HCT116 (cell line): ENCODE measurements around the gene GK2. TPM values are rescaled to one million over a fixed set of nuclear protein-coding genes. Genes with fewer than 3 reads are reported as not detected.

Experiments used
- ATAC-seq: fragments of 200-7000 bp; cut with Tn5 transposase; 2 replicates; pipeline ENCODE4 v1.9.1; 2020; ENCODE audit warnings: mild to moderate bottlenecking, moderate library complexity
- BruUV-seq: library from RNA; stranded (reverse); fragments of 400-500 nt; replicated peaks from 2 replicates; lab custom pipeline; 2021; lab: Mats Ljungman, UMichigan
- CTCF ChIA-PET: fragments of 300-600 bp; sonication (Branson Sonifier 250); formaldehyde crosslinking; loops from one replicate; lab custom pipeline; 2021; ENCODE audit warnings: antibody characterized with exemption; lab: Charles Lee
- POLR2A ChIA-PET: fragments of 300-600, 350-600 bp; sonication (Branson Sonifier 250); formaldehyde crosslinking; loops from one replicate; lab custom pipeline; 2021; ENCODE audit warnings: antibody characterized with exemption; lab: Charles Lee
- RAD21 ChIA-PET, 2 experiments: fragments of 300-600 bp; sonication (Branson Sonifier 250); formaldehyde crosslinking; loops; one replicate each; lab custom pipeline; 2023; ENCODE audit warnings: low total read pairs in 2 of 2; ENCODE audit not compliant: uncharacterized antibody in 2 of 2, unreplicated experiment in 2 of 2, low non-redundant PET in 1 of 2; lab: Charles Lee
- DNase-seq: peaks from one replicate; pipeline ENCODE4 v3.0.0-alpha.2; 2010; ENCODE audit warnings: low read depth, low spot score
- H2AFZ ChIP-seq: fragments of 200-600 bp; shearing (Covaris generic), sonication (generic); 2 replicates; pipeline ENCODE4 v1.6.1; 2017; ENCODE audit warnings: low read depth, mixed run types, mixed read lengths, antibody characterized with exemption, low read length; ENCODE audit not compliant: poor library complexity, severe bottlenecking
- H3K27ac ChIP-seq: 2 replicates; pipeline ENCODE4 v1.5.1; 2012; ENCODE audit warnings: low read depth, low read length
- H3K27me3 ChIP-seq: fragments of 200-600 bp; sonication (generic); 2 replicates; pipeline ENCODE4 v1.6.1; 2016; ENCODE audit warnings: mixed run types, low read length, mixed read lengths; ENCODE audit not compliant: insufficient read depth
- H3K36me3 ChIP-seq, 2 experiments: fragments of 200-500 bp in 1 of 2; fragments of 200-600 bp in 1 of 2; sonication (Bioruptor generic) in 1 of 2; sonication (generic) in 1 of 2; 2 replicates each; pipeline versions ENCODE4 v1.5.1 to v1.6.1; 2014 to 2016; ENCODE audit warnings: low read length in 2 of 2, inconsistent platforms in 1 of 2, mixed read lengths in 1 of 2, mixed run types in 1 of 2; ENCODE audit not compliant: insufficient read depth in 2 of 2, control insufficient read depth in 1 of 2
- H3K4me1 ChIP-seq, 2 experiments: fragments of 200-600 bp in 1 of 2; sonication (generic) in 1 of 2; 2 replicates each; pipeline versions ENCODE4 v1.5.1 to v1.6.1; 2012 to 2017; ENCODE audit warnings: low read length in 2 of 2, inconsistent platforms in 1 of 2, mild to moderate bottlenecking in 1 of 2, mixed read lengths in 1 of 2, mixed run types in 1 of 2, moderate library complexity in 1 of 2; ENCODE audit not compliant: insufficient read depth in 2 of 2, control insufficient read depth in 1 of 2
- H3K4me2 ChIP-seq: fragments of 200-600 bp; sonication (generic); 2 replicates; pipeline ENCODE4 v1.6.1; 2017; ENCODE audit warnings: mixed run types, low read length, mixed read lengths
- H3K4me3 ChIP-seq, 2 experiments: fragments of 200-600 bp in 1 of 2; sonication (generic) in 1 of 2; replicated peaks in 1 of 2; 2 replicates each; pipeline ENCODE4 v1.5.1; 2011 to 2016; ENCODE audit warnings: low read length in 2 of 2, control low read depth in 1 of 2, low read depth in 1 of 2, mild to moderate bottlenecking in 1 of 2, mixed read lengths in 1 of 2, mixed run types in 1 of 2
- H3K79me2 ChIP-seq: fragments of 200-600 bp; sonication (generic); 2 replicates; pipeline ENCODE4 v1.6.1; 2017; ENCODE audit warnings: mild to moderate bottlenecking, mixed run types, low read length, moderate library complexity, mixed read lengths; ENCODE audit not compliant: insufficient read depth
- H3K9ac ChIP-seq: fragments of 200-600 bp; sonication (generic); 2 replicates; pipeline ENCODE4 v1.6.1; 2016; ENCODE audit warnings: low read length, mixed read lengths
- H3K9me2 ChIP-seq: fragments of 200-600 bp; sonication (generic), shearing (Covaris generic); 2 replicates; pipeline ENCODE4 v1.6.1; 2017; ENCODE audit warnings: mixed run types, mild to moderate bottlenecking, moderate library complexity; ENCODE audit not compliant: insufficient read depth
- H3K9me3 ChIP-seq, 2 experiments: fragments of 200-500 bp in 1 of 2; fragments of 200-600 bp in 1 of 2; sonication (Bioruptor generic) in 1 of 2; sonication (generic) in 1 of 2; 2 replicates each; pipeline ENCODE4 v1.6.1; 2014 to 2017; ENCODE audit warnings: low read length in 2 of 2, mixed read lengths in 2 of 2, inconsistent platforms in 1 of 2, low read depth in 1 of 2, mild to moderate bottlenecking in 1 of 2, mixed run types in 1 of 2, moderate library complexity in 1 of 2; ENCODE audit not compliant: control insufficient read depth in 1 of 2, insufficient read depth in 1 of 2
- H4K20me1 ChIP-seq: fragments of 200-600 bp; sonication (generic), shearing (Covaris generic); 2 replicates; pipeline ENCODE4 v1.6.1; 2017; ENCODE audit warnings: mixed run types, mild to moderate bottlenecking, moderate library complexity; ENCODE audit not compliant: insufficient read depth
- CBX3 ChIP-seq: IDR thresholded peaks from 2 replicates; pipeline ENCODE4 v1.6.1; 2012; ENCODE audit warnings: low read depth
- CEBPB ChIP-seq: IDR thresholded peaks from 2 replicates; pipeline ENCODE4 v1.6.1; 2012; ENCODE audit warnings: low read depth
- CTCF ChIP-seq, 3 experiments: fragments of 200-600 bp in 1 of 3; sonication (generic) in 1 of 3; IDR thresholded peaks in 2 of 3; conservative IDR thresholded peaks in 1 of 3; 2 replicates each; pipeline ENCODE4 v1.5.1; 2012 to 2017; ENCODE audit warnings: low read depth in 2 of 3, low read length in 2 of 3, antibody characterized with exemption in 1 of 3, borderline replicate concordance in 1 of 3, control low read depth in 1 of 3, mild to moderate bottlenecking in 1 of 3, mixed read lengths in 1 of 3, mixed run types in 1 of 3, moderate library complexity in 1 of 3; ENCODE audit not compliant: insufficient read depth in 1 of 3
- ELF1 ChIP-seq: IDR thresholded peaks from 2 replicates; pipeline ENCODE4 v1.6.1; 2012; ENCODE audit warnings: low read depth, borderline replicate concordance
- EZH2 ChIP-seq: fragments of 200-600 bp; sonication (generic); IDR thresholded peaks from 2 replicates; pipeline ENCODE4 v1.6.1; 2017; ENCODE audit warnings: antibody characterized with exemption, mixed run types
- EZH2phosphoT487 ChIP-seq: fragments of 200-600 bp; IDR thresholded peaks from 2 replicates; pipeline ENCODE4 v1.6.1; 2018; ENCODE audit warnings: antibody characterized with exemption, borderline replicate concordance
- FOSL1 ChIP-seq: IDR thresholded peaks from 2 replicates; pipeline ENCODE4 v1.6.1; 2012; ENCODE audit warnings: low read depth
- JUND ChIP-seq: IDR thresholded peaks from 2 replicates; pipeline ENCODE4 v1.6.1; 2012
- POLR2AphosphoS5 ChIP-seq: IDR thresholded peaks from 2 replicates; pipeline ENCODE4 v1.6.1; 2011; ENCODE audit warnings: mild to moderate bottlenecking, low read depth, low read length, moderate library complexity
- RAD21 ChIP-seq: IDR thresholded peaks from 2 replicates; pipeline ENCODE4 v1.6.1; 2012; ENCODE audit warnings: low read depth, mild to moderate bottlenecking
- SIN3A ChIP-seq: IDR thresholded peaks from 2 replicates; pipeline ENCODE4 v1.6.1; 2012; ENCODE audit warnings: low read depth
- SRF ChIP-seq: IDR thresholded peaks from 2 replicates; pipeline ENCODE4 v1.6.1; 2012; ENCODE audit warnings: low read depth
- TCF7L2 ChIP-seq: IDR thresholded peaks from 2 replicates; pipeline ENCODE4 v1.7.0; 2011; ENCODE audit warnings: borderline replicate concordance, inconsistent platforms; ENCODE audit not compliant: insufficient read depth, insufficient read length; ENCODE audit errors: extremely low read depth
- intact Hi-C: fragments of 100-400 bp; cut with micrococcal nuclease; formaldehyde crosslinking; loops from 2 replicates; pipeline ENCODE4 v1.10.0; 2022
- total RNA-seq: library from RNA; stranded (reverse); gene quantifications from one replicate; pipeline ENCODE4 v1.2.1, GENCODE V29; 2021; ENCODE audit not compliant: unreplicated experiment
- TF ChIP-seq, protein P1 (sequence below): IDR thresholded peaks from 2 replicates; pipeline ENCODE4 v1.6.1; 2011; ENCODE audit warnings: mild to moderate bottlenecking, low read length, moderate library complexity; ENCODE audit not compliant: insufficient replicate concordance; ENCODE audit errors: extremely low read depth
- TF ChIP-seq, protein P2 (sequence below): IDR thresholded peaks from 2 replicates; pipeline ENCODE4 v1.6.1; 2012; ENCODE audit warnings: low read depth
- TF ChIP-seq, protein P3 (sequence below): IDR thresholded peaks from 2 replicates; pipeline ENCODE4 v1.6.1; 2012

Gene GK2
- total RNA-seq, 1 experiment from 2014 or later = not detected

- TF ChIP-seq TCF7L2 (no peak), SRF (no peak), CBX3 (no peak), ELF1 (no peak), CTCF (IDR thresholded peaks at IDR 0.05 in 2 of 3, conservative IDR thresholded peaks at IDR 0.05 in 1 of 3; ENCODE audit: borderline replicate concordance in 1 of 3, insufficient read depth in 1 of 3, low read depth in 2 of 3, low read length in 2 of 3) (no peak), EZH2 (no peak), EZH2phosphoT487 (no peak), JUND (no peak), SIN3A (no peak), POLR2AphosphoS5 (no peak), FOSL1 (no peak), RAD21 (no peak), CEBPB (no peak)
- TF ChIP-seq, protein P1, sequence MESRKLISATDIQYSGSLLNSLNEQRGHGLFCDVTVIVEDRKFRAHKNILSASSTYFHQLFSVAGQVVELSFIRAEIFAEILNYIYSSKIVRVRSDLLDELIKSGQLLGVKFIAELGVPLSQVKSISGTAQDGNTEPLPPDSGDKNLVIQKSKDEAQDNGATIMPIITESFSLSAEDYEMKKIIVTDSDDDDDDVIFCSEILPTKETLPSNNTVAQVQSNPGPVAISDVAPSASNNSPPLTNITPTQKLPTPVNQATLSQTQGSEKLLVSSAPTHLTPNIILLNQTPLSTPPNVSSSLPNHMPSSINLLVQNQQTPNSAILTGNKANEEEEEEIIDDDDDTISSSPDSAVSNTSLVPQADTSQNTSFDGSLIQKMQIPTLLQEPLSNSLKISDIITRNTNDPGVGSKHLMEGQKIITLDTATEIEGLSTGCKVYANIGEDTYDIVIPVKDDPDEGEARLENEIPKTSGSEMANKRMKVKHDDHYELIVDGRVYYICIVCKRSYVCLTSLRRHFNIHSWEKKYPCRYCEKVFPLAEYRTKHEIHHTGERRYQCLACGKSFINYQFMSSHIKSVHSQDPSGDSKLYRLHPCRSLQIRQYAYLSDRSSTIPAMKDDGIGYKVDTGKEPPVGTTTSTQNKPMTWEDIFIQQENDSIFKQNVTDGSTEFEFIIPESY = no peak
- TF ChIP-seq, protein P2, sequence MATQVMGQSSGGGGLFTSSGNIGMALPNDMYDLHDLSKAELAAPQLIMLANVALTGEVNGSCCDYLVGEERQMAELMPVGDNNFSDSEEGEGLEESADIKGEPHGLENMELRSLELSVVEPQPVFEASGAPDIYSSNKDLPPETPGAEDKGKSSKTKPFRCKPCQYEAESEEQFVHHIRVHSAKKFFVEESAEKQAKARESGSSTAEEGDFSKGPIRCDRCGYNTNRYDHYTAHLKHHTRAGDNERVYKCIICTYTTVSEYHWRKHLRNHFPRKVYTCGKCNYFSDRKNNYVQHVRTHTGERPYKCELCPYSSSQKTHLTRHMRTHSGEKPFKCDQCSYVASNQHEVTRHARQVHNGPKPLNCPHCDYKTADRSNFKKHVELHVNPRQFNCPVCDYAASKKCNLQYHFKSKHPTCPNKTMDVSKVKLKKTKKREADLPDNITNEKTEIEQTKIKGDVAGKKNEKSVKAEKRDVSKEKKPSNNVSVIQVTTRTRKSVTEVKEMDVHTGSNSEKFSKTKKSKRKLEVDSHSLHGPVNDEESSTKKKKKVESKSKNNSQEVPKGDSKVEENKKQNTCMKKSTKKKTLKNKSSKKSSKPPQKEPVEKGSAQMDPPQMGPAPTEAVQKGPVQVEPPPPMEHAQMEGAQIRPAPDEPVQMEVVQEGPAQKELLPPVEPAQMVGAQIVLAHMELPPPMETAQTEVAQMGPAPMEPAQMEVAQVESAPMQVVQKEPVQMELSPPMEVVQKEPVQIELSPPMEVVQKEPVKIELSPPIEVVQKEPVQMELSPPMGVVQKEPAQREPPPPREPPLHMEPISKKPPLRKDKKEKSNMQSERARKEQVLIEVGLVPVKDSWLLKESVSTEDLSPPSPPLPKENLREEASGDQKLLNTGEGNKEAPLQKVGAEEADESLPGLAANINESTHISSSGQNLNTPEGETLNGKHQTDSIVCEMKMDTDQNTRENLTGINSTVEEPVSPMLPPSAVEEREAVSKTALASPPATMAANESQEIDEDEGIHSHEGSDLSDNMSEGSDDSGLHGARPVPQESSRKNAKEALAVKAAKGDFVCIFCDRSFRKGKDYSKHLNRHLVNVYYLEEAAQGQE = no peak
- TF ChIP-seq, protein P3, sequence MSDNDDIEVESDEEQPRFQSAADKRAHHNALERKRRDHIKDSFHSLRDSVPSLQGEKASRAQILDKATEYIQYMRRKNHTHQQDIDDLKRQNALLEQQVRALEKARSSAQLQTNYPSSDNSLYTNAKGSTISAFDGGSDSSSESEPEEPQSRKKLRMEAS = no peak
- ChIA-PET RAD21 (no interaction called here), CTCF (interaction anchor here (0.5 kb wide), 1 partner anchor 27 kb away, joined by 3 read pairs; no protein-coding TSS in a partner anchor), POLR2A (no interaction called here)
- H3K4me2 ChIP-seq = no peak overlapping the region
- H3K9ac ChIP-seq = no peak overlapping the region
- H3K79me2 ChIP-seq = no peaks in the 10 kb centered on the region
- BruUV-seq = no TSS peak
- intact Hi-C loops = no loop called here
- H3K9me3 ChIP-seq = no peaks in the 10 kb centered on the region
- H3K9me2 ChIP-seq = no peaks in the 10 kb centered on the region
- H3K27ac ChIP-seq = no peak overlapping the region
- H4K20me1 ChIP-seq = no peaks in the 10 kb centered on the region
- H3K36me3 ChIP-seq = no peaks in the 10 kb centered on the region
- H3K4me1 ChIP-seq = no peaks in the 10 kb centered on the region
- H3K27me3 ChIP-seq = no peaks in the 10 kb centered on the region
- no peak overlapping the region for H3K4me3 ChIP-seq
- no peak overlapping the region for H2AFZ ChIP-seq
- ATAC-seq (no peak), DNase-seq (no peak)
Observed at GRCh38 chr4:79390890-79391289, 17.1 kb downstream of the GK2 start.
